Measurements from ENCODE around the gene LMOD1.
"Not testable (repeated sequence)": the region's sequence is repeated elsewhere in the genome, so short reads cannot be mapped to it uniquely, and the experiment has no call there.

Gene LMOD1

GRCh38 chr1:201859424-201859823 lies 86.9 kb downstream of the LMOD1 start:
- DNase-seq = no peak

- not testable (repeated sequence) for DNase-seq
Observed at GRCh38 chr1:201856722-201857121, 89.6 kb downstream of the LMOD1 start.

- no peak for DNase-seq
Observed at GRCh38 chr1:201851949-201852348, 94.4 kb downstream of the LMOD1 start.

GRCh38 chr1:201850053-201850397 lies 96.3 kb downstream of the LMOD1 start:
- DNase-seq = peak; percentile 96

- no peak for DNase-seq
Observed at GRCh38 chr1:201849372-201850052, 96.8 kb downstream of the LMOD1 start.

GRCh38 chr1:201848230-201848629 lies 98.1 kb downstream of the LMOD1 start:
- DNase-seq = no peak

- DNase-seq = no peak
Observed at GRCh38 chr1:201847150-201847549, 99.2 kb downstream of the LMOD1 start.

Measured in fibroblast of skin of scalp (primary cell).